GM18870 (cell line): ENCODE results near the gene ADH5.
A peak's percentile ranks its signal among the peaks of the same experiment; 100 is the strongest.
"Not testable (repeated sequence)": the region's sequence is repeated elsewhere in the genome, so short reads cannot be mapped to it uniquely, and the experiment has no call there.

Source experiments
- ATAC-seq: cut with Tn5 transposase; IDR thresholded peaks from one replicate; pipeline ENCODE4 v1.9.1; 2021; ENCODE audit warnings: moderate library complexity; ENCODE audit not compliant: unreplicated experiment

The ADH5 gene

GRCh38 chr4:99088023-99088449 lies 552 bp downstream of the ADH5 start:
- ATAC-seq: peak; percentile 21

DNA sequence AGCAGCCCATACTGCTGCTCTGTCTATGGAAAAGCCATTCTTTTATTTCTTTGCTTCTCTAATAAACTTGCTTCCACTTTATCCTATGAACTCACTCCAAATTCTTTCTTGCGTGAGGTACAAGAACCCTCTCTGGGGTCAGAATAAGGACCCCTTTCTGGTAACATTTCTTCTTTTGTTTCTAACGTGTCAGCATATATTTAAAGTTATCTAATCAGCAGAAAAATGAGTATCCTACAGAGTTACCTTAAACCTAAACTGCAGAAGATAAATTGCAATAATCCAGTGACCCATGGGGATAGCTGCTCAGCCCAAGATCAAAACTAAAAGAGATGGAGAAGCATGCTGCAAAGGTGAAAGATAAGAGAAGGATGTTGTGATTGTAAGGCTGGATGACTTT lies 4.0 kb downstream of the ADH5 start:
- ATAC-seq: no peak

DNA sequence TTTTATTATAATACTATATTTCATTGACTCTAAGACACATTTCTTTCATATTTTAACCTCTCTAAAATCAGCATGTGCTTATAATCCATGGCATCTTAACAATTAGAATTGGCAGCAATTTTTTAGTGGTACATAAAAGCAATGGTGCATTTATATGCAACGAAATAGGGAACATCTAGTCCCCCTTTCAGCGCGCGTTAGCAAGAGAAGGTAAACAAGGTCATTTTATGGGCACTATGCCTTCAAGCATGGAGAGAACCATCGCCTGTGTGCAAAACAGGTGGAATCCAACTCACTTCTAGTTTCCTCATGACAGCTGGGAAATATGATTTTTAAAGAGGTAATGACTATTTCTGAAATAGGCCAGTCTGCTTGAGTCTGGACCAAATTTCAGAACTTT lies 6.4 kb downstream of the ADH5 start:
- ATAC-seq: no peak

GRCh38 chr4:99080869-99081268 lies 7.7 kb downstream of the ADH5 start:
- not testable (repeated sequence) for ATAC-seq

DNA sequence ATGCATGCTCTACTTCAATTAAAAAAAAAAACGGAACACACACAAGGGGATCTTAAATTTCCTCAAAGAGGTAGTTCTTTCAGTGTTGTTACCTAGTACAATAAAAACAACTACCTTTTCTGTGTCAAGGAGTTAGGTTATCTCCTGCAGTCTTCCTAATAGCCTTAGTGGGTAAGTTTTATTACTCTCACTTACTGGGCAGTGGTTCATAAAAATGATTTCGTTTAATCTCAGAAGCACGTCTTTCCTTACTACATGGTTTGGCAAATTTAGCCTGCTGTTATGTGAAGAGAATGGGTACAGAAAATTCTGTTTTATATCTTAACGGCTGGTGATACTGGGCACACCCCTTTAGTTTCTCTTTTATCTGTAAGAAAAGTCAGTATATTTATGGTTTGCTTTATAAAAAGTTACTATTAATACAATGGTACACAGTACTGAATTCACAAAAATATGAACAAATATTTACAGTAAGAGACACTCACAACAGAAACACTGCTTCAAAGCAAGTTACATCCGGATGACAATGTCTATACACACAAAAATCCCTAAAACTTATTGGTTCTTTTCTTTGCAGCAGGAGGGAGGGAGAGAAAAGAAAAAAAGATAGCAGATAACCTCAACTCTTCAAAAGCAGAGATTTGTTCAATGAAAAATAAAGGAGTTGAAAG lies 8.8 kb downstream of the ADH5 start:
- ATAC-seq: no peak

DNA sequence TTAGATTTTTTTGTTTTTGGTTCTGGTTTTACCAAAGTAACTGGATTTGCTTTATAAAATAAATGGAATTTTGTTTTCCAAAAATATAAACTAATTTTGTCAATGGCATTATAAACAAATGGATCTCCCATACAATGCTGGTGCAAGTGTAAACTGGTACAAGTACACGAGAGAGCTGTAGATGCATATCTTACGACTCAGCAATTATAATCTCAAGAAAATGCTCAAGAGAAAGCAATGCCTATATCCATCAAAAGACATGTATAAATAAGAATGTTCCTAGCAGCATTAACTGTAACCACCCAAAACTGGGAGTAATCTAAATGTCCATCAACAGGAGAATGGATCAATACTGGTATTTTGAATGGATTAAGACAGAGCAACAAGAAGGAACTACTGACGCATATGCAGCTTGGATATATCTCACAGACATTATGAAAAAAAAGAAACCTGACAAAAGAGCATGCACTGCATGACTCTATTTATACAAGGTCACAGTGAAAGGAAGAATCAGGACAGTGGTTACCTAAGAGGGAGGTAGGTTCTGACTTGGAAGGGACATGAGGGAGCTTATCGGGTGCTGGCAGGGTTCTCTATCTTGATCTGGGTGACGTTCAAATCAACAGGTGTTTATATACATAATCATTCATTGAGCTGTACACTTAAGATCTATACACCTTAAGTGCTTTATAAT lies 9.5 kb downstream of the ADH5 start:
- ATAC-seq: no peak

DNA sequence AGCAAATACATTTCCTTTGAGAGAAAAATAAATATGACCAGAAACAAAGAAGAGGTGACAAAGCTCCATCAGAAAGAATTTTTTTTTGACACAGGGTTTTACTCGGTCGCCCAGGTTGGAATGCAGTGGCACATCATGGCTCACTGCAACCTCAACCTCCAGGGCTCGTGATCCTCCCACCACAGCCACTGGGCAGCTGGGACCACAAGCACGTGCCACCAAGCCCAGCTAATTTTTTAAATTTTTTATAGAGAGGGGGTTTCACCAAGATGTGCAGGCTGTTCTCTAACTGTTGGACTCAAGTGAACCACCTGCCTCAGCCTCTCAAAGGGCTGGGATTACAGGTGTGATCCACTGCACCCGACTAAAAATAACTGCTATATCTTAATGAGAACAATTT lies 10.3 kb downstream of the ADH5 start:
- no peak for ATAC-seq

DNA sequence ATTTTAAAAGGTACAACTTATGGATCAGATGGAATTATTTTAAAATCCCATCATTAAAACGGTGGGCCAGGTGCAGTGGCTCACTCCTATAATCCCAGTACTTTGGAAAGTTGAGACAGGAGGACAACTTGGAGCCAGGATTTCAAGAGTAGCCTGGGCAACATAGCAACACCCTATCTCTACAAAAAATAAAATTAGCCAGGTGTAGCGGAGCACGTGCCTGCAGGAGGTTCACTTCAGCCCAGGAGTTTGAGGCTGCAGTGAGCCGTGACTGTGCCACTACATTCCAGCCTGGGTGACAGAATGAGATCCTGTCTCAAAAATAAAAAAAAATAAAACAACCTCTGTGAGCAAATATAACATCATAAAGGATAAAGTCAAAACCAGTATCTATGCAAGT lies 11.4 kb downstream of the ADH5 start:
- ATAC-seq: no peak

DNA sequence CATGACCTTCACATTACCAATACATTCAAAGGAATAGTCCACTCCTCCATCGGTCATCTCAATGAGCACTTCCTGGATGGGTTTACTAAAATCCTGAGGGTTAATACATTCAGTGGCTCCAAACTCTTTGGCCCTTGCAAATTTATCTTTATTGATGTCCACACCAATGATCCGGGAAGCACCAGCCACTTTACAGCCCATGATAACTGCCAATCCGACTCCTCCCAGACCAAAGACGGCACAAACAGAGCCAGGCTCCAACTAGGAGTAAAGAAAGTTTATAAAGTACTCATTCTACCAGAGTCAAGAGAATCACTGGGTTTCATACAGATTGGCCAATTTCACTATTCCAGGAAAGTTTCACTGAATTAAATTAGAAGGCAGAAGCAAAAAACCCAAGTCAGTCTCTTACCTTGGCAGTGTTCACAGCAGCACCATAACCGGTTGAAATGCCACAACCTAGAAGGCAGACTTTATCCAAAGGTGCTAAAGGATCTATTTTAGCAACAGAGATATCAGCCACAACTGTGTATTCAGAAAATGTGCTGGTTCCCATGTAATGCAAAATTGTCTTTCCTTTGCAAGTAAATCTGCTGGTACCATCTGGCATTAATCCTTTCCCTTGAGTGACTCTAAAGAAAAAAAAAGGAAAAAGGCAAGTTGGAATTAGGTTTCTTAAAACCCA lies 12.2 kb downstream of the ADH5 start:
- ATAC-seq: no peak

- ATAC-seq: no peak
Measured at GRCh38 chr4:99074816-99075215, 13.8 kb downstream of the ADH5 start.

GRCh38 chr4:99071159-99071558 lies 17.4 kb downstream of the ADH5 start:
- ATAC-seq: no peak

GRCh38 chr4:99067617-99068016 lies 21.0 kb downstream of the ADH5 start:
- ATAC-seq: no peak

- not testable (repeated sequence) for ATAC-seq
Measured at GRCh38 chr4:99065521-99065920, 23.1 kb downstream of the ADH5 start.

GRCh38 chr4:99062120-99062519 lies 26.5 kb downstream of the ADH5 start:
- ATAC-seq: no peak

DNA sequence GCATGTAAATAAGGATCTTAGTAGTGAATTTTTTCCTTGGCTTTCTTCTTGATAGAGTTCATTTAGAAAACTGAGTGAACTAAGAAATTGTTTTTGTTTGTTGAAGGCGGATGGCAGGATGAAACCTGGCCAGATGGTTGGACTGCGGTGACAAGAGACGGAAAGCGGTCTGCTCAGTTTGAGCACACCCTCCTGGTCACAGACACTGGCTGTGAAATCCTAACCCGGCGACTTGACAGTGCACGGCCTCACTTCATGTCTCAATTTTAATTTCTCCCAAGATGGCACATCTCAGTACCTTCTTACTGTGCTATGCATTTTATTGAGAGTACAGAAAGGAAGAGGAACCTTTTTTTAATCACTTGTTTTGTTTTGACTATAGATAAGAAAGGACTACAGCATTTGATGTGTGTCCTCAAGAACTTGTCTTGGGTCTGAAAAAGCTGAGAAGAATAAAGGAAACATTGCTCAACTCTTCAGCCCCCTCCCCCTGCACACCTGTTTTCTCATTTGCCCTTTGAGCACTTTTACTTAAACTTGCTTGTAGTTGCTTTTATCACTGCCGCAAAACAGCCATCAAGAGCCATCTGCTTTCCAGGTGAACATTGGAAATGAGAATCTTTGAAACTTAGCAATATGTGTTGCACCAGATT lies 27.4 kb downstream of the ADH5 start:
- no peak for ATAC-seq

DNA sequence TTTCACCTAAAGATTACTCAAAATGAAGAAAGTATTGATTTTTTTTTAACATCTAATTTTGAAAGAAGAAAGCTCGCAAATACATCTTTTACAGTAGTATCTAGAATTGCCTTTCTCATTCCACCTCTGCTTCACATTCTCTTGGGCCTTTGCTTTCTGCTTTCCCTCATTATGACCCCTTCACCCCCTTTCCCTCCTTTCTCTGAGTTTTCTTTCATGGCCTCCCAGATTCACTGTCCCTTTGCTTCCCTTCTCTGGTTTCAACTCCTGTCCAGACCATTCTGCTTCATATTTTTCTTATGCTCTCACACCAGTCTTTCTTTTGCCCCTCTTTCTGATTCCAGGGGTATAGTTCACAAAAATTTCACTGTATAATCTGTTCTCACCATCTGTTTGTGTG lies 29.0 kb downstream of the ADH5 start:
- ATAC-seq: no peak

DNA sequence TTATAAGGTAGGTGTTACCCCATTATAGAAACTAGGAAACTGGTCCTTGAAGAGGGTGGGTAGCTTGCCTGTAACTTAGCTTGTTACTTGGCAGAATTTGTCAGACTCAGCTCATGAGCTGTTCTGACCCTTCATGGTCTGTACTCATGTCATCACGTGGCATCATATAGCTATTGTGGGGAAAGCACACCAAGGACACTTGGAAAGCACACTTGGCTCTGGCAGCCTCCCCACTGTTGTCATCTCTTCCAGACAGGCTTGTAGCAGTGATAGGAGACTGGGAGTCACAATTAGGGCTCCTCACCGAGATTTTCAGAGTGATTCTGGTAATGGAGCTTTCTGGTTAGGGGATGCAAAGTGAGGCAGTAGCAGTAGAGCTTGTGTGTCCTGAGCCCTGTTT lies 30.4 kb downstream of the ADH5 start:
- no peak for ATAC-seq

GRCh38 chr4:99054428-99054994 lies 34.1 kb downstream of the ADH5 start:
- ATAC-seq: no peak

DNA sequence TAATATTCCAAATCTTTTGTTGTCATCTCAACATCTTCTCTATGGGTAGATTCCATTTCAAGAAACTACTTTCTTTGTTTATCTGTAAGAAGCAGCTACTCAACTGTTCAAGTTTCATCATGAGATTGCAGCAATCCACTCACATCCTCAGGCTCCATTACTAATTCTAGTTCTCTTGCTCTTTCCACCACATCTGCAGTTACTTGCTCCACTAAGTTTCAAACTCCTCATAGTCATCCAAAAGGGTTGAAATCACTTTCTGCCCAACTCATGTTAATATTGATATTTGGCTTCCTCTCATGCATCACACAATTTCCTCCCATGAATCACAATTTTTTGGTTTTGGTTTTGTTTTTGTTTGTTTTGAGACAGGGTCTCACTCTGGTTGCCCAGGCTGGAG lies 35.7 kb downstream of the ADH5 start:
- ATAC-seq: no peak

DNA sequence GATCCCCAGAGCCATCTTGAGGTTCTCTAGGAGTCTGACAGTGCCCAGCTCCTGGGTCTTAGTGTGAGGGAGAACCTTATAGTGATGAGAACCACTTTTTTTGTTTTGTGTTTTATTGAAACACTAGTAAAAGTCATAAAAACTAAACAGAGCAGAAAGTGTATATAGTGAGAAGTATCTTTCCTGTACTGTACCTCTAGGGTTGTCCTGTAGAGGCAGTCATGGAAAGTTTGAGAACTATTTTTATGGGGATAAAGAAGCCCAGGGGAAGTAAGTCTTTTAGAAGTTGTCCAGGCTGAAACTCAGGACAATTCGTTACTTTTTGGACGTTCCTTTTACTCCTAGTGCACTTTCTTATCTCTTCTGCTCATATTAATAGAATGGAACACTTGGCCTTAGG lies 40.9 kb downstream of the ADH5 start:
- ATAC-seq: no peak

DNA sequence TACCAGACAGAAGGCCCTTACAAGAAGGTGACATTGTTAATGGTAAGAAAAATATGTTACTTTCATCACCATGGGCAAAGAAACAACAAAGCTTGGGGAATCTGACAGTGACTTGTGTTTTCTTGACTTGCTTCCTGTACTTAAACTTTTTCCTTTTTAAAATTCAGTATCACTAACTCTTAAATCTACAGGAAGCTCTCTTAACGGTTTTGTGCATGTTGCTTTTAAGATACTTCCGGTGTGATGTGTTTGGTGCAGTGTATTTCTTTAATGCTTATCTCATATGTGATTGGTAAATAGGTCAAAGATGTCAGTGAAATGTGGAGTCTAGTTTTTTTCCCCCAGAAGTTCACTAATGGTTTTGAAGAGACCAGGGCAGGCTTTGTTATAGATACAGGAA lies 45.2 kb downstream of the ADH5 start:
- no peak for ATAC-seq
